ENCODE results near the gene SERF2. TPM values are rescaled to one million over a fixed set of nuclear protein-coding genes. Genes with fewer than 3 reads are reported as not detected.

SERF2 gene
- total and polyA plus RNA-seq, 10 of the 15 experiments (the other 5 are each of a cell fraction or from before 2014, with no cell fraction given) = 464 to 4,159 (median 1,014) TPM

DNA sequence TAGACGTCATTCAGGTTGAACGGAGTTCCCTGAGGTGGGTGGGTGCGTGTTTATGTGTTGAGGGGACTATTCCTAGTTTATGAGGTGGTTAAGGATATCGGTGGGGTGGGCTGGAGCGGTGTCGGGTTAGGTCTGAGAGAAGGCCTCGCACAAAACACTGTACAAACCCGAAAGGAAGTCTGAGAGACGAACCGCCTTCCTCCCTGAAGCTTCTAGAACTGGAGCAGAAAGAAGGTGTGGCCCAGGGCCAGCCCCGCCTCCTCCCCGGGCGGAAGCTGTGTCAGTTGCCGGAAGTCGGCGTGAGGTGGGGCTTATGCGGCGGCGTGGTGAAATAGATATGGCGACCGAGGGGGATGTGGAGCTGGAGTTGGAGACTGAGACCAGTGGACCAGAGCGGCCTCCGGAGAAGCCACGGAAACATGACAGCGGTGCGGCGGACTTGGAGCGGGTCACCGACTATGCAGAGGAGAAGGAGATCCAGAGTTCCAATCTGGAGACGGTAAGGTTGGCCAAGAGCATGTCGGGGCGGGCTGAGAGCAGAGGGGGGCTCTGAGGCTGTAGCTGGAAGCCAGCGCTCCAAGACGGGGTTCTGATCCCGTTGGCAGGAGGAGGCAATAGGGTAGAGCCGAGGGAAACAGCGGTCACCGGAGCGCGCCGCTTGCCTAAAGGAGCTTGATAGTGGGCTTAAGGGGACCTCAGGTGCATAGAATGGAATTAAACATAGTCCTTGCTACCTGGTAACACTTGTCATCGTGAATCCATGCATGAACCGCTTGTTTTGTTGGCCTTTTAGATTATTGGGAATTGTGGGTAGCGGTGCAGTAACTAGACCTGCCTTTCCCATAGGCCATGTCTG, 8.4 kb downstream of the SERF2 start, which contains the start of gene HYPK (continued):
- TF ChIP-seq, protein P1, sequence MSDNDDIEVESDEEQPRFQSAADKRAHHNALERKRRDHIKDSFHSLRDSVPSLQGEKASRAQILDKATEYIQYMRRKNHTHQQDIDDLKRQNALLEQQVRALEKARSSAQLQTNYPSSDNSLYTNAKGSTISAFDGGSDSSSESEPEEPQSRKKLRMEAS (IDR thresholded peaks at IDR 0.05; ENCODE audit: low read depth, low read length) = peak; percentile 87
- no peak for TF ChIP-seq NFIC (IDR thresholded peaks at IDR 0.05; ENCODE audit: low read depth, low read length)
- TF ChIP-seq IKZF2 (IDR thresholded peaks at IDR 0.05) = 0 out of 4 replicates have a peak, but pooled peaks of 1 of the 2 experiments have one; percentile 12
- TF ChIP-seq, protein P2, sequence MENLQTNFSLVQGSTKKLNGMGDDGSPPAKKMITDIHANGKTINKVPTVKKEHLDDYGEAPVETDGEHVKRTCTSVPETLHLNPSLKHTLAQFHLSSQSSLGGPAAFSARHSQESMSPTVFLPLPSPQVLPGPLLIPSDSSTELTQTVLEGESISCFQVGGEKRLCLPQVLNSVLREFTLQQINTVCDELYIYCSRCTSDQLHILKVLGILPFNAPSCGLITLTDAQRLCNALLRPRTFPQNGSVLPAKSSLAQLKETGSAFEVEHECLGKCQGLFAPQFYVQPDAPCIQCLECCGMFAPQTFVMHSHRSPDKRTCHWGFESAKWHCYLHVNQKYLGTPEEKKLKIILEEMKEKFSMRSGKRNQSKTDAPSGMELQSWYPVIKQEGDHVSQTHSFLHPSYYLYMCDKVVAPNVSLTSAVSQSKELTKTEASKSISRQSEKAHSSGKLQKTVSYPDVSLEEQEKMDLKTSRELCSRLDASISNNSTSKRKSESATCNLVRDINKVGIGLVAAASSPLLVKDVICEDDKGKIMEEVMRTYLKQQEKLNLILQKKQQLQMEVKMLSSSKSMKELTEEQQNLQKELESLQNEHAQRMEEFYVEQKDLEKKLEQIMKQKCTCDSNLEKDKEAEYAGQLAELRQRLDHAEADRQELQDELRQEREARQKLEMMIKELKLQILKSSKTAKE (IDR thresholded peaks at IDR 0.05; ENCODE audit: low read depth, poor library complexity, severe bottlenecking) = no peak
- 0 out of 2 replicates have a peak, but pooled peaks have one; percentile 29 for TF ChIP-seq RFX5 (IDR thresholded peaks at IDR 0.05; ENCODE audit: low read depth, low read length)
- TF ChIP-seq RBBP5 (conservative IDR thresholded peaks at IDR 0.05) = no peak
- TF ChIP-seq RUNX3 (IDR thresholded peaks at IDR 0.05; ENCODE audit: low read length) = no peak; the same call in none of the 2 replicates
- TF ChIP-seq ZNF207 (IDR thresholded peaks at IDR 0.05; ENCODE audit: borderline replicate concordance) = no peak
- TF ChIP-seq CREB1 (IDR thresholded peaks at IDR 0.05; ENCODE audit: low read depth) = peak; percentile 74
- peak; percentile 93 for TF ChIP-seq SMAD5 (IDR thresholded peaks at IDR 0.05; ENCODE audit: low read depth)
- no peak for TF ChIP-seq NFYB (IDR thresholded peaks at IDR 0.05; ENCODE audit: insufficient read depth, low read depth, low read length)
- TF ChIP-seq, protein P3, sequence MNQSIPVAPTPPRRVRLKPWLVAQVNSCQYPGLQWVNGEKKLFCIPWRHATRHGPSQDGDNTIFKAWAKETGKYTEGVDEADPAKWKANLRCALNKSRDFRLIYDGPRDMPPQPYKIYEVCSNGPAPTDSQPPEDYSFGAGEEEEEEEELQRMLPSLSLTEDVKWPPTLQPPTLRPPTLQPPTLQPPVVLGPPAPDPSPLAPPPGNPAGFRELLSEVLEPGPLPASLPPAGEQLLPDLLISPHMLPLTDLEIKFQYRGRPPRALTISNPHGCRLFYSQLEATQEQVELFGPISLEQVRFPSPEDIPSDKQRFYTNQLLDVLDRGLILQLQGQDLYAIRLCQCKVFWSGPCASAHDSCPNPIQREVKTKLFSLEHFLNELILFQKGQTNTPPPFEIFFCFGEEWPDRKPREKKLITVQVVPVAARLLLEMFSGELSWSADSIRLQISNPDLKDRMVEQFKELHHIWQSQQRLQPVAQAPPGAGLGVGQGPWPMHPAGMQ (IDR thresholded peaks at IDR 0.05; ENCODE audit: borderline replicate concordance) = no peak
- peak; percentile 93 for TF ChIP-seq POLR2AphosphoS5 (IDR thresholded peaks at IDR 0.05; ENCODE audit: low read length)
- TF ChIP-seq, protein P4, sequence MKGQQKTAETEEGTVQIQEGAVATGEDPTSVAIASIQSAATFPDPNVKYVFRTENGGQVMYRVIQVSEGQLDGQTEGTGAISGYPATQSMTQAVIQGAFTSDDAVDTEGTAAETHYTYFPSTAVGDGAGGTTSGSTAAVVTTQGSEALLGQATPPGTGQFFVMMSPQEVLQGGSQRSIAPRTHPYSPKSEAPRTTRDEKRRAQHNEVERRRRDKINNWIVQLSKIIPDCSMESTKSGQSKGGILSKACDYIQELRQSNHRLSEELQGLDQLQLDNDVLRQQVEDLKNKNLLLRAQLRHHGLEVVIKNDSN (IDR thresholded peaks at IDR 0.05; ENCODE audit: borderline replicate concordance, extremely low read length, insufficient read depth, low read depth, low read length) = no peak
- TF ChIP-seq ESRRA (IDR thresholded peaks at IDR 0.05; ENCODE audit: low read length) = 0 out of 2 replicates have a peak, but pooled peaks have one; percentile 26
- TF ChIP-seq ASH2L (IDR thresholded peaks at IDR 0.05; ENCODE audit: borderline replicate concordance, low read depth) = no peak
- TF ChIP-seq, protein P5, sequence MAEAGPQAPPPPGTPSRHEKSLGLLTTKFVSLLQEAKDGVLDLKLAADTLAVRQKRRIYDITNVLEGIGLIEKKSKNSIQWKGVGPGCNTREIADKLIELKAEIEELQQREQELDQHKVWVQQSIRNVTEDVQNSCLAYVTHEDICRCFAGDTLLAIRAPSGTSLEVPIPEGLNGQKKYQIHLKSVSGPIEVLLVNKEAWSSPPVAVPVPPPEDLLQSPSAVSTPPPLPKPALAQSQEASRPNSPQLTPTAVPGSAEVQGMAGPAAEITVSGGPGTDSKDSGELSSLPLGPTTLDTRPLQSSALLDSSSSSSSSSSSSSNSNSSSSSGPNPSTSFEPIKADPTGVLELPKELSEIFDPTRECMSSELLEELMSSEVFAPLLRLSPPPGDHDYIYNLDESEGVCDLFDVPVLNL (IDR thresholded peaks at IDR 0.05; ENCODE audit: low read depth, low read length) = no peak
- TF ChIP-seq MYB (IDR thresholded peaks at IDR 0.05; ENCODE audit: borderline replicate concordance, low read depth, low read length) = no peak
- peak; percentile 34; the same call in 1 of the 2 replicates for TF ChIP-seq FOXK2 (IDR thresholded peaks at IDR 0.05)
- TF ChIP-seq, protein P6, sequence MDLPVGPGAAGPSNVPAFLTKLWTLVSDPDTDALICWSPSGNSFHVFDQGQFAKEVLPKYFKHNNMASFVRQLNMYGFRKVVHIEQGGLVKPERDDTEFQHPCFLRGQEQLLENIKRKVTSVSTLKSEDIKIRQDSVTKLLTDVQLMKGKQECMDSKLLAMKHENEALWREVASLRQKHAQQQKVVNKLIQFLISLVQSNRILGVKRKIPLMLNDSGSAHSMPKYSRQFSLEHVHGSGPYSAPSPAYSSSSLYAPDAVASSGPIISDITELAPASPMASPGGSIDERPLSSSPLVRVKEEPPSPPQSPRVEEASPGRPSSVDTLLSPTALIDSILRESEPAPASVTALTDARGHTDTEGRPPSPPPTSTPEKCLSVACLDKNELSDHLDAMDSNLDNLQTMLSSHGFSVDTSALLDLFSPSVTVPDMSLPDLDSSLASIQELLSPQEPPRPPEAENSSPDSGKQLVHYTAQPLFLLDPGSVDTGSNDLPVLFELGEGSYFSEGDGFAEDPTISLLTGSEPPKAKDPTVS (IDR thresholded peaks at IDR 0.05; ENCODE audit: low read depth, low read length) = peak; percentile 96
- TF ChIP-seq MTA3 (IDR thresholded peaks at IDR 0.05; ENCODE audit: borderline replicate concordance, low read length) = peak; percentile 73; the same call in 1 of the 2 replicates
- TF ChIP-seq TBL1XR1 (IDR thresholded peaks at IDR 0.05; ENCODE audit: low read depth, low read length) = no peak
- peak; percentile 87; the same call in 1 of the 2 replicates for TF ChIP-seq SIN3A (IDR thresholded peaks at IDR 0.05; ENCODE audit: low read depth, low read length)
